ENCODE measurements around the gene ZXDC. TPM values are rescaled to one million over a fixed set of nuclear protein-coding genes. Genes with fewer than 3 reads are reported as not detected.

ZXDC gene
- total RNA-seq, 1 experiment from 2014 or later, result 33.3 TPM

GRCh38 chr3:126480206-126480605 lies 4.5 kb upstream of the ZXDC start:
- ATAC-seq (no peak), DNase-seq (ENCODE audit: low read depth, low spot score) (no peak)
- H3K9me3 ChIP-seq (ENCODE audit: control insufficient read depth, insufficient read depth, low read depth, low read length), result no peaks in the 10 kb centered on the region
- TF ChIP-seq CTCF (IDR thresholded peaks at IDR 0.05) (no peak), POLR2AphosphoS5 (IDR thresholded peaks at IDR 0.05; ENCODE audit: low read depth, low read length) (no peak), TCF7L2 (IDR thresholded peaks at IDR 0.05; ENCODE audit: low read depth, low read length) (no peak), SIN3A (IDR thresholded peaks at IDR 0.05; ENCODE audit: borderline replicate concordance, insufficient read depth, low read depth, low read length) (no peak), REST (IDR thresholded peaks at IDR 0.05; ENCODE audit: insufficient read depth in 1 of 2, low read depth in 2 of 2, low read length in 1 of 2) (no peak)
- POLR2A ChIA-PET, result no interaction called here
- peaks cover under 1% of the 10 kb centered on the region; the same call in 1 of the 2 replicates for H3K36me3 ChIP-seq (ENCODE audit: control insufficient read depth, insufficient read depth, low read length)
- CTCF ChIA-PET, result interaction anchor here (0.5 kb wide), 1 partner anchor 975 kb away, joined by 3 read pairs; no protein-coding TSS in a partner anchor
- H3K27me3 ChIP-seq (ENCODE audit: control insufficient read depth, insufficient read depth, low read length), result no peaks in the 10 kb centered on the region
- in situ Hi-C loops (cut with HindIII; ENCODE audit: low pct_unique_long_range_greater_than_20kb, low sequenced_read_pairs) (no loop called here), intact Hi-C loops (cut with micrococcal nuclease; ENCODE audit: unreplicated experiment) (no loop called here)
- H3K4me3 ChIP-seq (ENCODE audit: low read depth in 2 of 2, low read length in 2 of 2), result no peak overlapping the region
- H3K27ac ChIP-seq (ENCODE audit: low read length), result no peak overlapping the region
- no TSS peak for BruUV-seq (replicated peaks)
- H3K4me1 ChIP-seq (ENCODE audit: control insufficient read depth, insufficient read depth, low read length), result no peaks in the 10 kb centered on the region

DNA sequence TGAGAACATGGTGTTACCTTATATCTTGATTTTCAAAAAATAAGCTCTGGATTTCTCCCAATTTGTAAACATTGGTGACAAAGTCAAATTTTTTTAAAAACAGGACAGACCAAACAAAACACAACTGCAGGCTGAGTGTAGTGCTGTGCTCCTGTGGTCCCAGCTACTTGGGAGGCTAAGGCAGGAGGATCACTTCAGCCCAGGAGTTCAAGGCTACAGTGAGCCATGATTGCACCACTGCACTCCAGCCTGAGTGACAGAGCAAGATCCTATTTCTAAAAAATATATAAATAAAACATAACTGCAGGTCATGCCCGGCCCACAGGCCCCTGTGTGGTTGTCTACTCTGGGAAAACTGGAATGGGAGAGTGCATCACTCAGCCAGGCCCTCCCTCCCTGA lies 4.0 kb upstream of the ZXDC start:
- BruUV-seq (replicated peaks), result no TSS peak
- ChIA-PET CTCF (no interaction called here), POLR2A (no interaction called here)
- ATAC-seq (no peak), DNase-seq (ENCODE audit: low read depth, low spot score) (no peak)
- Histone ChIP-seq H3K27ac (ENCODE audit: low read length) (no peak overlapping the region), H3K27me3 (ENCODE audit: control insufficient read depth, insufficient read depth, low read length) (no peaks in the 10 kb centered on the region), H3K36me3 (ENCODE audit: control insufficient read depth, insufficient read depth, low read length) (peaks cover 2% of the 10 kb centered on the region; the same call in 1 of the 2 replicates), H3K4me1 (ENCODE audit: control insufficient read depth, insufficient read depth, low read length) (no peaks in the 10 kb centered on the region), H3K4me3 (ENCODE audit: low read depth in 2 of 2, low read length in 2 of 2) (no peak overlapping the region), H3K9me3 (ENCODE audit: control insufficient read depth, insufficient read depth, low read depth, low read length) (no peaks in the 10 kb centered on the region)
- intact Hi-C loops (cut with micrococcal nuclease; ENCODE audit: unreplicated experiment), result no loop called here
- TF ChIP-seq POLR2AphosphoS5 (IDR thresholded peaks at IDR 0.05; ENCODE audit: low read depth, low read length) (no peak), SIN3A (IDR thresholded peaks at IDR 0.05; ENCODE audit: borderline replicate concordance, insufficient read depth, low read depth, low read length) (no peak), TCF7L2 (IDR thresholded peaks at IDR 0.05; ENCODE audit: low read depth, low read length) (no peak), REST (IDR thresholded peaks at IDR 0.05; ENCODE audit: insufficient read depth in 1 of 2, low read depth in 2 of 2, low read length in 1 of 2) (no peak), CTCF (IDR thresholded peaks at IDR 0.05) (no peak)
- in situ Hi-C loops (cut with HindIII; ENCODE audit: low pct_unique_long_range_greater_than_20kb, low sequenced_read_pairs), result no loop called here

Data from Panc1 (cell line).